Stimulated activated CD4-positive, alpha-beta T cell treated with anti-CD3 and anti-CD28 coated beads, Interleukin-2, amount 100 ng/mL, for 24 hours (primary cell): ENCODE data around the gene TMEM154.

Source experiments
- DNase-seq, 2 donors: peaks; one replicate each; pipeline ENCODE4 v3.0.0-alpha.2; 2020

Gene TMEM154

DNA sequence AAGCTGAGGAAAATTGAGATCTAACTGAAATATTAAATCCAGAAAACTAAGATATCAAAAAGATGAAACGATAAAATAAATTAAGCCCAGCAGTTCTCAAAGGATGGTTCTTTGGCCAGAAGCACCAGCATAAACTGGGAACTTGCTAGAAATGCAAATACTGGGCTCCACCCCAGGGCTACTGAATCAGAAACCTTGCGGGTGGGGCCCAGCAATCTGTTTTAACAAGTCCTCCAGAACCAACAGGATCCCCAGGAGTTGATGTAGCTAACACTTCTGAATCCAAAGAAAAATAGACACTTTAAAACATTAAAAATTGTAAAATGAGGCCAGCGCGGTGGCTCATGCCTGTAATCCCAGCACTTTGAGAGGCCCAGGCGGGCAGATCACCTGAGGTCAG is 14.1 kb upstream of the TMEM154 start:
- no peak for DNase-seq

DNA sequence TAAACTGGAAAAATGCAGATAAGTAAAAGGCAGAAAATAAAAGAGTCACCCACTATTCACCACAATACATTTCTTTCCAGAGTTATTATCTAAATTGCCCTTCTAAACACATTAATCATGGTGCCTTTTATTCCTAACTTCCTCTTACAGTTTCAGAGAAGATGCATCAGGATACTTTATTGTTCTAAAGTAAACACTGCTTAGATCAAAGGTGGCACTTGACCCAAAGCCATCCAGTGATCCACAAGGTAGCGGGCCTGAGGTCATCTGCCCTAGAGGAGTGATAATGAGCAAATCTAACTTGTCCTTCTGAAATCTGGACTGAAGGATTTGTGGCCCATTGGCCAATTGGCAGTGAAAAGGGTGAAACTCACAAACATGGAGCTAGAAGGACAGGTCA is 12.0 kb upstream of the TMEM154 start:
- no peak for DNase-seq

DNA sequence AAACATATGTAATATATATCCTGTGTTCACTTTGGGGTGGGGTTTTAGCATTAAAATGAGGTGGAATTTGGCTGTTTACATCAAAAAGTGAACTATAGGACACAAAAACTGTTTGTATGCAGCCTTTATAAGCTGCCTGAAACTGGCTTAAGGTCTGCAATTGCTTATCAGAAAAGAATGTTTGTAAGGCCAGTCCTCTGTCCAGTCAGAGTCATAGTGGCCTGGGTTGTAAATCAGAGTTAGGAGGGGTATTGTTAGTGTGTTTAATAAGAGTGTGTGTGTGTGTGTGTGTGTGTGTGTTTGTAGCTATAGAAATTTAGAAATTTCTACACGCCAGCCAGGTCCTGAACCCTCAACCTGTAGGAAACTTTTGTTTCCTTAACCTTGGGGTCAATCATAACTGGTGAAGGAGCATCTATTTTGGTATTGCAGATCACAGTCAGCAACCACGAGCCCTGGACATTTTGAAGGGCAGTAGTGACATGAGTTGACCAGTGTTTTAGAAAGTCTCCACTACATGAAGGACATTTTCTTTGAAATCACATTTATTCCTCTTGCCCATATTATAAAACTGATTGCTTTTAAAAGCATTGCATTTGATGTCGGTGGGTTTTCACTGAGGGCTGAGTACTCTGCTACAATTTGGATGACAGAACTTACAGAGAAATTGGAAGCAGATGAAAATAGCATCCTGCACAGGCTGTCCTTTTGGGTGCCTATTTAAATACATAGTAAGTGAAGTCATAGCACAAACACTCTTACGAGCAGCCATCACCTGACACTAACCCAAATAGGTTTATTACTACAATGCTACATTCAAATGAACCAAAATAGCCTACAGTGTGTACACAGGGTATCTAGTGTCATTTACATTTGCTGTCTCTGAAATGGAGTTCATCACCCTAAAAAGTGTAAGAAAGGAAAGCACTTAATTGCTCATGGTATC is 11.2 kb upstream of the TMEM154 start:
- DNase-seq = no peak

DNA sequence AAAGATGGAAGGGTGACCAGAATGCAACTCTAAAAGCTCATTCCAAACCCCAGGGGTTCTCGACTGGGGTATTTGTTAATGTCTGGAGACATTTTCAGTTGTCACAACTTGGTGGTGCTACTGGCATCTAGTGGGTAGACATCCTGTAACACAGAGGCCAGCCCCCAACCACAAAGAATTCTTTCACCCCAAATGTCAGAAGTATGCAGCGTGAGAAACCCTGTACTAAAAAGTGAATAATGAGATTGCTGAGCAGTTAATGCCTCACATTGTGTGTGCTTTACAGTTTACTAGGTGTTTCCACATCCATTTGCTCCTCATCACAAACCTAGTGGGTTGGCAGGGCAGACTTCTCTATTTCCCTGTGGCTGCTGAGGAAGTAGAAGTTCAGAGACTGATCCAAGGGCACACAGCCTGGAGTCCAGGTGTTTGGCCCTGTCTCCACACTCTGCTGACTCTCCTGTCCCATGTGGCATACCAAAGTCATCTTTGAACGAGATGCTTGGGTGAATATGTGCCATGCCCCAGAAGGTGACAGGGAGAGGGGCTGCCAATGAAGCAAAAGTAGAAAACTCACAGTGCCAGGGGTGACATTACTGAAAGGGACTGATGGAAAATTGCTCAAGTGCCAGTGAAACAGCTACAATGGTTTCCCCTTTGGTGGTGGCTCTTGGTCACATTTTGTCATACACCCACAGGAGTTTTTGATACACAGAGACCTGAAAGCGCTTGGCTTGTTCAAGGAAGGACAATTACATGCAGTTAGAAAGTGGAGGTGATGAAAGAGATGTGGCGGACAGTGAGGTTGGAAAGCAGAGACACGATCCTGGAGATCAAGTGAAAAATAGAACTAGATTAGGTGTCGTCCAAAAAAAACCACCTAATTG is 10.1 kb upstream of the TMEM154 start:
- DNase-seq = no peak

DNA sequence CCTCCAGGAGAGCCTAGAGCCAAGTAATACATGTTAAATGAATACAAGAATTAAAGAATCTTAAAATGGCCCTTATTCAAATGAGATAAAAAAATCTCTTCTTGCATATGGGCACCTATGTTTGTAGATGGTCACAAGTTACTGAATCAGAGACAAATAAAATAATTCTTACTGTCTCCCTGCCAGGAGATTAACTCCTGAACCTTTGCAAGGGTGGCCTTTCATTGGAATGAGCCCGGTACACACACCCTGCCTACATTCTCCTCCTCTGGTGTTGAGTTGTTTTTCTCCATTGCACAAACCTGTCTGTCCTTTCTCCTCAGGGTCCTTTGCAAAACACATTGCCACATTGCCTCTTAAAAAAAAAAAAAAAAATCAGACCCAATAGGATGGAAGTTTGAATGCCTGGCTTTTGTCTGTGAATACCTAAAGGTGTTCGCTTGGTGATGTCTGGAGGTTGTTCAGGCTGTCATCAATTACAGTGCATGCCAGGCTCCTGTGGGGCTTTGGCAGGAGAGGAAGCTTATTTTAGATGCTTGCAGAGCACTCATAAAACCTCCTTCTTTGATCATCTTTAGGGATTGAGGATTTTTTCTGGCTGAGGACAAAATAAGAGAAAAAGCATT is 8.3 kb upstream of the TMEM154 start:
- DNase-seq = no peak

DNA sequence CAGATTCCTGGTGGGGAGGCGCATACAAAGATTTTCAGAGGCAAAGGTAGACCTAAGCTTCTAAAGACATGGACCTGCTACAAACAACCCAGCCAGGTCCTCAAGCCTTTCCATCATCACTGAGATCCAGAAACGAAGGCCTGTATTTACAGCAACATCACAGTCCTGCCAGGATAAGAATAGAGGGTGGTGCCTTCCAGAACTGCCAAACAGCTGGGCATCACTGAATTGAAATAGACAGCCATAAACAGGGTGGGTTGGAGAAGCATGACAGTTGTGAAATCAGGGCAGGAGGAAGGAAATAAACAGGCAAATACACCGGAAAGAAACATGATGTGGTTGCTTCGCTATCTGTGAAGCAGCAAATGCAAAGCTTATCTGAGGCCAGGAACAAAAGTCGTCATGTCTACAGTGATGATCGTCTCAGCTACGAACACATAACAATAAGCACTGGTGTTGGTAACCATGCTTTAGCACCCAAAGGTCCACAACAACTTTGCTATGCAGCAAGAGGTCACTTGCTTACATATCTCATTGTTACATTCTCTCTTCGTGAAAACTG is 6.7 kb upstream of the TMEM154 start:
- no peak for DNase-seq

DNA sequence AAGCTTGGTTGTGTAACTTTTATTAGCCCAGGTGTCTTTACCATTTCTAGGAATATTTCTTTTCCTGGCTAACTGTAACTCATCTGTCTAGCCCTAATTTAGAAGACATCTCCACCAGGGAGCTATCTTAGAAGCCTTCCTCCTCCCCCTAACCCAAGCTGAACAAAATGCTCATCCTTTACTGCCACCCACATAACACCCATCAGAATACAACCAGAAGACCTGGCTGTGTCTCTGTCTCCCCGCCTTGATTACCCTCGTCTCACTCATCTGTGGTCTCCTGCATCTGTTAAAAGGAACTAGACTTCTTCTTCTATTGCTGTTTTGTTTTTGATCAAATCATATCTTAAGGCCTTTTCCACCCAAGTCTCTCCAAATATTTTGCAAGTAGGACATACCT is 4.8 kb upstream of the TMEM154 start:
- DNase-seq = no peak

DNA sequence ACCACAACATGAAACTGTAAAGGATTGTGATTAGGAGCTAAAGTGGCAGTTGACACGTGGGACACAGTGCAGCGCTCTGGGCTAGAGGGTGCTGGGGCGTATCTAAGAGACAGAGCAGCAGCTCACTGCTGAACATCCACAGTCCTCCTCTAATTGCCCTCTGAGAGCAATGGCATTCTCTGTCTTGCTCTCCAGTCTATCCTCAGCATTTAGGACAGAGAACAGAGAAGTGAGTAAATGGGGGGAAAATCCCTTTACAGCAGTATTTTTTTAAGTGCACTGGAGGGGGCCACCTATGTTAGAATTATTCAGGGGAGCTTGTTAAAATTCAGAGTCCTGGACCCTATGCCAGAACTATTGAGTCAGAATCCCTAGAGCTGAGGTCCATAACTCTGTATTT is 4.2 kb upstream of the TMEM154 start:
- no peak for DNase-seq

DNA sequence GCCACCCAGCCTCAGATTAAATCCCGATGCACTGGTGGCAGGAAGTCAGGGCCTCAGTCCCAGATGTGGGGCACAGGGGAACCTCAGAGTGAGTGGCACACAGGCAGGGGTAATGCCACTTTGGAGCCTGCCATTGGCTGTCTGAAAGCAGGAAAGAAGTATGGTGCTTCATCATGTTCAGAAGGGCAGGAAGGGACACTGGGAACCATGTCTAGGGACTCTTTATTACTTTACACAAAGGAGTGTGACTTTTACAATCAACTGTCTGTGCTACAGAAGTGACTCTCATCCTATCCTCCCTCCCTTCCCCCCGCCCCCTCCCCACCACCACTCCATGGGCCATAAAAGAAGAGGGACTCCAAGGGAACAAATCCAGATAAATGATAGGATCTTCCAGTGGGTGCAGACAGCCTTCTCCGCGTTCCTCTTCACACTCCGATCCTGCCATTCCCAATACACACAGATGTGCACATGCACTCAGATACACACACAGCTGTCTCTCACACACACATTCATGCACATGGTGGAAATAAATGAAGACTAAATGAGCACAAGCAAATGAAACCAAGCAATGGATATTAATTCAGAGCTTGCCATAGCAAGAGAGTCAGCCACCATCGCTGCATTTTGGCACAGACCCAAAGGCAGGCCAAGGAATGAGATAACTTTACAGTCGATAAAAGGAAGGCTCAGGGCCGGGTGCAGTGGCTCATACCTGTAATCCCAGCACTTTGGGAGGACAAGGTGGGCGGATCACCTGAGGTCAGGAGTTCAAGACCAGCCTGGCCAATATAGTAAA is 2.5 kb upstream of the TMEM154 start:
- DNase-seq = no peak

DNA sequence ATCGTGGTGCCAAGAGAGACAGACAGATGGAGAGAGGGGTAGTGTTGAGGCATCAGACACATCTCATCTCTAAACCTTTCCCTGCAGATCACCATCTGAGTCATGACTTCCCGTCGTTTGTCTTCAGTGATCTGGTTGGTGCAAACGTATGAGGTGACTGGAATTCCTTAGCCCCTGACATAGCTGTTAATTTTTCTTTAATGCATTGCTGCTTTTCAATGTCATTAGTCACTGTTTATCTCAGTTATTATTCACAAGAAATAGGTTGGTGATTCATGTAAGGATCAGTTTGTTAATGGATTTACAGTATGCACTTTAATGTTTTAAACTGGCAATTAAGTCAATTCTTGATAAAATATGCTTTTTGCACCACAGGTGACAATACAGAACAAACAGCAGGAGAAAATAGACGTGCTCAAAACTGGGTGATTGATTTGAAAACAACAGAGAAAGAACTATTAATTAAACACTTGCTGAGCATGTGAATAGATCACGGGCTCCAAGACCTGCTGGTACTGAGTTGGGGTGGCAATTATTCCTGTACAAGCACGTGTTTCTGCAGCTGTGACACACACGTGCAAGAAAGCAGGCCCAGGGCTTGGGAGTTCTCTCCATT is 1.3 kb upstream of the TMEM154 start:
- no peak for DNase-seq

DNA sequence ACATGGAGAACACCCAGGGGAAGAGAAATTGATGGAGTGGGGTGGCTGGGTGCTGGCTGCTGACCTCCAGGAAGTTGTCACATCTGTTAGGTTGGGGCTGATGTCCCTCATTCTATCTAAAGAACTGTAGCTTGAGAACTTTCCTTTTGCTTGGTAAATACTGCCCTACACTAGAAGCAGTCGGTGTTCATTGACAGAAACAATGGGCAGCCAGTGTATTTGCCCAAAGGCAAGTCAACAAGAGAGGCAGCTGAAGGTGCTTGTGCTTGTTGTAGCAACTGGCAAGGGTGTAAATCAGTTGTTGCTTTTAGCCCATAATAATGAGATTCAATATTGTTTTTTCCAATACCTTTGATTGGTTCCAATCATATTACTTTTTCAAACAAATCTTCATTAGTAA is 956 bp downstream of the TMEM154 start:
- no peak for DNase-seq

DNA sequence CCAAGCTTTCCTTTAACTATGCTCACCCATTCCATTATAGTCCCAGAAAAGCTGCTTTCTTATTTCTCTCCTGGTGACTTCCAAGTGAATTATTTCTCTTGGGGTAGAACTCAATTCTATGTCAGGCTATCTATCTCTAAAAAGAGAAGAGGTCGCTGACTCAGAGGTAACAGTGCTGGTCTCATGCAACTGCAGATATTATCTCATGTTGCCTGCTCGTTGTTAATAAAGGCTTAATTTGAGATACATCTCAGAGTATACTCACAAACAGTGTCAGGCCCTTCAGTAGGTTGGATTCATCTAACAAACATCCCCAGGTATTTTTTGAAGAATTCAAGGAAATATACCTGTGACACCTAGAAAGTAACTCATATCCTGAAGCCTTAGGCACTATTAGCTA is 2.7 kb downstream of the TMEM154 start:
- DNase-seq = no peak

DNA sequence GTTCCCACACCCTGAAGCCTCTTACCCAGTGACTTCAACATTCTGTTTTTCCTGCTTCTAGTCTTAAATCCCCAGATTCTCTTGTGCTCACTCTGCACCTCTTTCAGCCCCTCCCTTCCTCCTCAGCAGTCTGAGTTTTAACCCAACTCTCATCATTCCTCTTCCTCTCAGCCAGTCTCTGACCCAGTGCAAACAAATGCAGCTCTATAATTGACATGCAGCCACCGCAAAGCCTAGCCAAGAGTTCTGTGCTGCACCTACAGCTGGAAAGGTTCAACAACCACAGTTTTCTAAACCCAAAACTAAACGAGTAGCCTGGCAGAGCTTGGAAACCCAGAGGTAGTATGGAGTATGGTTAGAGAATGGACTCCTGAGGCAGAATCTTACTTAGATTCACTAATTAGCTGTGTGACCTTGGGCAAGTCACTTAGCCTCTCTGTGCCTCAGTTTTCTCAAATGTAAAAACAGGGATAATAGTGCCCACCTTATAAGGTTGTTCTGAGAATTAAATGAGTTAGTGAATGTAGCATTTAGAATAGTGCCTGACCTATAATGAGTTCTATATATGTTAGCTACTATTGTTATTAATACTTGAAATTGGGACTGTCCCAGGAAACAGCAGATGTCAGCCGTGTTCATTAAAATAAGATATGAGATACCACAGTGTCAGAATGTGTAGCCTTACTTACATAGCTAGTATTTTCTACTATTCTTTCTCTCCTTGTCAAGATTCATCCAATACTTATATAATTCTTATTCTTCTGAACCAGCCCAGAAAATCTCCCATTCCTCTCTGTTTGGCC is 3.5 kb downstream of the TMEM154 start:
- no peak for DNase-seq

DNA sequence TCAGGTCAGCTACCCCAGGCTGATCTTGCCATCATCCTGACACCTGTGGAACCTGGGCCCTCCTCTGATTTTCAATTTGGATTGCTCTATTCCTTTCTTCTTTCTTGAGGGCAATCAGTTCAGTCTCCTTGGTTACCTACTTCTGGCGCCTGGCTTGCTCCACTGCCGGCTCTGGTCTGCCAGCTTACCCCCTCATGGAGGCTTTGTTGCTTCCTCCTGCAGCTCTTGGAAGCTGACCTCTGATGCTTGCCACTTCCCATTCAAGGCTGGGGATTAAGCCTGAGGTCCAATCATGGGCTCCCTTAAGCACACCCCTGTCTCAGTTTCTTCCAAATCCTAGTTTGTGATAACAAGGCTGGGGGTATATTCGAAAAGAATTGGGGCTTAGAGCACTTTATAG is 5.4 kb downstream of the TMEM154 start:
- DNase-seq = no peak

DNA sequence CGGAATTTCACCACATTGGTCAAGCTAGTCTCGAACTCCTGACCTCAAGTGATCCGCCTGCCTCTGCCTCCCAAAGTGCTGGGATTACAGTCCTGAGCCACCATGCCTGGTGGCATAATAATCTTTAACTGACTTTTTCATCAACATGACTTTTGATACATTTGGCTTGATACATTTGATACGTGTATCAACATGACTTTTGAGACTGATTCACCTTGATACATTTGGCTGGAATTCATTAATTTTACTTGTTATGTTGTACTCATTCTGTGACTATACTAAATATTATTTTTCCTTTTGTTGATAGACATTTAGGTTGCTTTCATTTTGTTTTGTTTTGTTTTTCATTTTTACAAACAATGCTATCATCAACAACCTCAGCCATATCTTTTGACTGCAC is 6.3 kb downstream of the TMEM154 start:
- DNase-seq = no peak

DNA sequence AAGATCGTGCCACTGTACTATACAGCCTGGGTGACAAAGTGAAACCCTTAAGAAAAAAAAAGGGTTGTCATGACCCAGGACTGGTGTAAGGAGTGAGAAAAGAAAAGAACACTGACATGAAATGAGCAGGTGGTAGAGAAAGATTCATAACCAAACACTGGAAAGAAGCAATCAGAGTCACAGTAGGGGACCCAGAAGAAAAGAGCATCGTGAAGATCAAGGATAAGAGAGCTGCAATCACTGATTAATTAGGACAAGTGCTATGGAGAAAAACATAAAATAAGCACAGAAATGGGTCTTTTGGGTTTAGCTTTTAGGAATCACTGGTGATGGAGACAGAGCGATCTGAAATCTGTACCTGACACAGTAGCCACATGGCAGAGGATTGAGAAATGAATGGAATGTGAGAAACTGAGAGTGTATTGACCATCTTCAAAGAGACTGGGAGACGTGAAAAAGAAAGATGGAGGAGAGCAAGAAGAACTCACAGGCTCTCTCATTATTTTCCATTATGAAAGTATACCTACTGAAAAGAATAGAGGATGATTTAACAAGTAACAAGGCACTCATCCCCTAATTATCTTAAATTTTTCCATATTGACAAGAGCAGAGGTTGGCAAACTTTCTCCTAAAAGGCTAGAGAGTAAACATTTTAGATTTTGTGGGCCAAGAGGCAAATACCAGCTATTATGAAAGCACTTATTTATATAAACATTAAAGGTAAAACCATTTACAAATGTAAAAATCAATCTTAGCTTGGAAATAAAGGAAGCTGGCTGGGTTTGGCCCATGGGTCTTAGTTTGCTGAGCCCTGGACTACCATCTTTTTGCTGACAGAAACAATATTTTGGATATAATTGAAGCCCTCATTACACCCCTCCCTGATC is 7.3 kb downstream of the TMEM154 start:
- no peak for DNase-seq

DNA sequence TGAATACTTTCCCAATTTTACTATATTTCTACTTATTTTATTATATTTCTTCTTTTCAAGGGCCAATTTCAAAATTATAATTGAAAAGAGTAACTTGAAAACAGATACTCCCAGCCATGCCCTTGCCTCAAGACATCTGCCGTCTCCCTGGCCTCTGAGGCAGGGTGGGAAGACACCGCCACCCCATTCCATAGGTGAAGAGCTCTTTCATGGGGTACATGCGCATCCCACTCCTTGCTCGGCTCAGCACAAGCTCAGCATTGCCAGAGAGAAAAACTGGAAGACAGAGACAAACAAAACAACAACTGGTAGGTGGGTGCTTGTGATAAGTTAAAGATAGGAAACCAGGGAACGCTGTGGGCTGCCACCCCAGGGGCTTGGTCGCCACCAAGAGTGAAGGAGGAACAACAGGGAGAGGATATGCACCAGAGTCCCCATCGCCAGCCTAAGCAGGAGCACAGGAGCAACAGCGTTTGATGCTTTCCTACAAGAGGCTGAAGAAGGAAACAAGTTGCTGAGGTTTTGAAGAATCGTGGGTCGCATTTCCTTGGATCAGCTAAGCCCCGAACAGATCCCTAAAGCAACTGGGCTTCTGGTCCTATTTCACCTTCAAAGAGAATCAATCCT is 11.3 kb downstream of the TMEM154 start:
- no peak for DNase-seq

DNA sequence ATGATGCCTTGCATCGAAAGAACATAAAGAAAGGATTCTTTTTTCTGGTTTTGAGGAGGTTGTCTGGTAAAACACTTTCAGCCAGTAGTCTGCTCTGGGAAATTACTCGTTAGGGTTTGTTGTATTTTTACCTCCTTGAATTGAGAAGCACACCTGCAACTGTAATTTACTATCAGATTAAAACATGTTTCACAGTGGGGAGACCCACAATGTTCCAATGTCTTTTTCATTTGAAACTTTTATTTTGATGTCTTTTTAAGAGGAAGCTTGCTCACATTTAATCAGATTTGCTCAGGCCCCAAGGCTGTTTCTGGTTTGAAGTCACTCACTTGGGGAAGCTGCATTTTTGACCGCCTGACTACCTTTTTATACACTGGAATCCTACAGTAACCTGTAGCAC is 12.0 kb downstream of the TMEM154 start:
- no peak for DNase-seq

DNA sequence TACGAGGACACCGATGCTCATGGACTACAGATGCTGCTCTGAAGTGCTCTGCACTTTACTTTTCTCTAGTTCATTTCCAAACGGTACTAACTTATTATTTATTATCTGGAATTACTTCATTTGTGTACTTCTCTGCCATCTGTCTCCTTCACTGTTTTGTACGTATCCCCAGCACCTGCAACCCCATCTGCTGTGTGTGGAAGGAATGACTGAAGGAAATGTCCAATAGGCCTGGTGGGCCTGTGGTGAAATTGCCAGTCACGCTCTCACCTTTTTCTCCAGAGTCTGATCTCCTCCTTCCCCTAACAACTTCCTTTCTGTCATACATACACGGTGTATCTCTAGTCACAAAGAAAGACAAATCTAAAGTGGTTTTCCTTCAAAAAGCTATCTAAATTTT is 12.9 kb downstream of the TMEM154 start:
- no peak for DNase-seq
